ENCODE results near the gene LRFN4. TPM values are rescaled to one million over a fixed set of nuclear protein-coding genes. Genes with fewer than 3 reads are reported as not detected.

Gene LRFN4
- total RNA-seq, 1 experiment from 2014 or later, result 66.7 TPM

DNA sequence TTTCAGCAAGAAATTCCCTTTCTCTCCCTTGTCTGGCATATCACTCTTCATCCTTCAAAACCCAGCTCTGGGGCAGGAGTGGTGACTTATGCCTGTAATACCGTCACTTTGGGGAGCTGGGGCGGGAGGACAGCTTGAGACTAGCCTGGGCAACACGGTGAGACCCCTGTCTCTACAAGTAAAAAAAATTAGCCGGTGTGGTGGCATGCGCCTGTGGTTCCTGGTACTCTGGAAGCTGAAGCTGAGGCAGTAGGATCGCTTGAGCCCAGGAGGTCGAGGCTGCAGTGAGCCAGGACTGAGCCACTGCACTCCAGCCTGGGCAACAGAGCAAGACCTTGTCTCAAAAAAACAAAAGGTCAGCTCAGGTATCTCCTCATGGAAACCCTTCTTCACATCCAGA lies 15.0 kb upstream of the LRFN4 start:
- H3K23me2 ChIP-seq (ENCODE audit: insufficient read length, low read depth, low read length, poor library complexity, severe bottlenecking), result peaks cover 5% of the 10 kb centered on the region
- Mint-ChIP-seq H3K27ac (no peak overlapping the region), H3K27me3 (ENCODE audit: low read depth) (peaks cover 2% of the 10 kb centered on the region; the same call in 1 of the 2 replicates), H3K4me1 (peaks cover 14 to 16% of the 10 kb centered on the region in 2 experiments), H3K36me3 (ENCODE audit: insufficient read depth in 1 of 3, low read depth in 3 of 3) (peaks cover 13 to 56% (median 37%) of the 10 kb centered on the region in 3 experiments), H3K9me3 (no peaks in the 10 kb centered on the region), H3K4me3 (peak overlapping the region; percentile 91 to 95)
- H3K9ac ChIP-seq (ENCODE audit: extremely low read depth, insufficient read length, low read length), result peak overlapping the region; percentile 62
- H3K9me3 ChIP-seq (ENCODE audit: control insufficient read depth, low read depth, low read length), result no peaks in the 10 kb centered on the region
- no peak overlapping the region for H2BK5ac ChIP-seq (ENCODE audit: insufficient read length, low read length)
- no peak overlapping the region for H4K8ac ChIP-seq (replicated peaks; ENCODE audit: insufficient read length, low read depth, low read length)
- H2AK5ac ChIP-seq (ENCODE audit: insufficient read length, low read length), result no peak overlapping the region
- H3T11ph ChIP-seq (ENCODE audit: low read length), result no peak overlapping the region
- no peak overlapping the region for H3K23ac ChIP-seq (ENCODE audit: insufficient read length, low read depth, low read length)
- no peak overlapping the region for H2AFZ ChIP-seq (ENCODE audit: low read length)
- H2BK12ac ChIP-seq (ENCODE audit: insufficient read length, low read depth, low read length), result no peak overlapping the region
- no peaks in the 10 kb centered on the region for H4K20me1 ChIP-seq (ENCODE audit: control insufficient read depth, insufficient read depth, insufficient read length)
- peaks cover 10% of the 10 kb centered on the region; the same call in 1 of the 2 replicates for H3K79me2 ChIP-seq (ENCODE audit: insufficient read depth, low read length)
- no peak overlapping the region for H2BK20ac ChIP-seq (ENCODE audit: low read depth, low read length, poor library complexity, severe bottlenecking)
- no peak overlapping the region for H3K14ac ChIP-seq (ENCODE audit: insufficient read depth, low read length)
- peaks cover 7% of the 10 kb centered on the region for H3K79me1 ChIP-seq (ENCODE audit: insufficient read depth, low read depth, low read length, poor library complexity, severe bottlenecking)
- H2BK120ac ChIP-seq (ENCODE audit: low read depth, low read length, poor library complexity, severe bottlenecking), result no peak overlapping the region
- no peaks in the 10 kb centered on the region for H3K4me1 ChIP-seq (ENCODE audit: insufficient read depth, low read length)
- no peak overlapping the region for H3K18ac ChIP-seq (ENCODE audit: insufficient read length, low read depth, low read length)
- DNase-seq, result no peak
- H4K5ac ChIP-seq (ENCODE audit: insufficient read length, low read depth, low read length), result no peak overlapping the region
- H2BK15ac ChIP-seq (ENCODE audit: low read depth, low read length), result no peak overlapping the region
- no peak overlapping the region for H3K27ac ChIP-seq (ENCODE audit: insufficient read length, low read depth, low read length)
- H4K91ac ChIP-seq (ENCODE audit: insufficient read length, low read depth, low read length), result no peak overlapping the region
- H3K56ac ChIP-seq (ENCODE audit: insufficient read length, low read depth, low read length), result no peak overlapping the region
- WGBS (ENCODE audit: extremely low coverage, insufficient read length, low lambda C conversion rate), result no CpG with 5 or more reads among the region's 7 CpGs
- H3K27me3 ChIP-seq (ENCODE audit: insufficient read depth, low read length), result no peaks in the 10 kb centered on the region
- H3K4me2 ChIP-seq (ENCODE audit: insufficient read depth, insufficient read length, low read length), result peak overlapping the region; percentile 82
- TF ChIP-seq, protein P1, sequence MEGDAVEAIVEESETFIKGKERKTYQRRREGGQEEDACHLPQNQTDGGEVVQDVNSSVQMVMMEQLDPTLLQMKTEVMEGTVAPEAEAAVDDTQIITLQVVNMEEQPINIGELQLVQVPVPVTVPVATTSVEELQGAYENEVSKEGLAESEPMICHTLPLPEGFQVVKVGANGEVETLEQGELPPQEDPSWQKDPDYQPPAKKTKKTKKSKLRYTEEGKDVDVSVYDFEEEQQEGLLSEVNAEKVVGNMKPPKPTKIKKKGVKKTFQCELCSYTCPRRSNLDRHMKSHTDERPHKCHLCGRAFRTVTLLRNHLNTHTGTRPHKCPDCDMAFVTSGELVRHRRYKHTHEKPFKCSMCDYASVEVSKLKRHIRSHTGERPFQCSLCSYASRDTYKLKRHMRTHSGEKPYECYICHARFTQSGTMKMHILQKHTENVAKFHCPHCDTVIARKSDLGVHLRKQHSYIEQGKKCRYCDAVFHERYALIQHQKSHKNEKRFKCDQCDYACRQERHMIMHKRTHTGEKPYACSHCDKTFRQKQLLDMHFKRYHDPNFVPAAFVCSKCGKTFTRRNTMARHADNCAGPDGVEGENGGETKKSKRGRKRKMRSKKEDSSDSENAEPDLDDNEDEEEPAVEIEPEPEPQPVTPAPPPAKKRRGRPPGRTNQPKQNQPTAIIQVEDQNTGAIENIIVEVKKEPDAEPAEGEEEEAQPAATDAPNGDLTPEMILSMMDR (conservative IDR thresholded peaks at IDR 0.05), result no peak
- H3K4ac ChIP-seq (ENCODE audit: low read depth, low read length), result no peak overlapping the region

All from H9 (cell line).